Sigmoid colon (tissue), 4 donors: ENCODE data around the gene EHD3.

Source experiments
- POLR2A ChIP-seq, 2 donors: fragments of 450-650 bp; IDR thresholded peaks; one replicate each; pipeline ENCODE4 v1.6.1; 2016; ENCODE audit warnings: antibody characterized with exemption in 2 of 2, mild to moderate bottlenecking in 2 of 2, moderate library complexity in 2 of 2
- POLR2AphosphoS5 ChIP-seq, 4 donors: sonication (generic); formaldehyde crosslinking; IDR thresholded peaks; one replicate each; pipeline ENCODE4 v1.6.1; 2017; ENCODE audit warnings: antibody characterized with exemption in 4 of 4
- TF ChIP-seq, protein P1 (sequence below), 4 experiments: fragments of 450-650 bp in 3 of 4; fragments of 200-600 bp in 1 of 4; IDR thresholded peaks; one replicate each; pipeline ENCODE4 v1.5.1; 2016 to 2019; ENCODE audit warnings: antibody characterized with exemption in 4 of 4, mild to moderate bottlenecking in 3 of 4, moderate library complexity in 2 of 4

DNA sequence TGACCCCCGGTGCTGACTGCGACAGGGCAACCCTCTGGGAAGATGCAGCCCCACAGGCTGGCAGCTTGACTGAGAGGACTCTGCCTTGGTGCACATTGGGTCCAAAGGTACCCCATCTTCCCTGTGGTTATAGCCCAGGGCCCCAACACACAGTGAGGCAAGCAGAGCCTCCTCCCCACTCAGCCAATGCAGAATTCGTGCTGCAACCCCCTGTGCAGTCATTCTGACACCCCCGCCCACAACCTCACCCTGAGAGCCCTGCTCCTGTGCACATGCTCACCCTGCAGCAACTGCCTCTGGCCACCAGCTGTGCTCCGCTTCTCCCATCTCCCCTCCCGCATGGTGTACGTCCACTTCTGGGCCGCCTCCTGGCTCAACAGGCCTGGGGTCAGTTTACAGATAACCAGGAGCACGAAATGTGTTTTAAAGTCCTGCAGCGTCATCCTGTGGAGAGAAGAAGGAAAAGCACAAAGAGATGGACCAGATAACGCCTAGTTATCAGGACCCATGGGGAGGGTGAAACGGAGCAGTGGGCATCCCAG lies 41.0 kb upstream of the EHD3 start:
- TF ChIP-seq, protein P1, sequence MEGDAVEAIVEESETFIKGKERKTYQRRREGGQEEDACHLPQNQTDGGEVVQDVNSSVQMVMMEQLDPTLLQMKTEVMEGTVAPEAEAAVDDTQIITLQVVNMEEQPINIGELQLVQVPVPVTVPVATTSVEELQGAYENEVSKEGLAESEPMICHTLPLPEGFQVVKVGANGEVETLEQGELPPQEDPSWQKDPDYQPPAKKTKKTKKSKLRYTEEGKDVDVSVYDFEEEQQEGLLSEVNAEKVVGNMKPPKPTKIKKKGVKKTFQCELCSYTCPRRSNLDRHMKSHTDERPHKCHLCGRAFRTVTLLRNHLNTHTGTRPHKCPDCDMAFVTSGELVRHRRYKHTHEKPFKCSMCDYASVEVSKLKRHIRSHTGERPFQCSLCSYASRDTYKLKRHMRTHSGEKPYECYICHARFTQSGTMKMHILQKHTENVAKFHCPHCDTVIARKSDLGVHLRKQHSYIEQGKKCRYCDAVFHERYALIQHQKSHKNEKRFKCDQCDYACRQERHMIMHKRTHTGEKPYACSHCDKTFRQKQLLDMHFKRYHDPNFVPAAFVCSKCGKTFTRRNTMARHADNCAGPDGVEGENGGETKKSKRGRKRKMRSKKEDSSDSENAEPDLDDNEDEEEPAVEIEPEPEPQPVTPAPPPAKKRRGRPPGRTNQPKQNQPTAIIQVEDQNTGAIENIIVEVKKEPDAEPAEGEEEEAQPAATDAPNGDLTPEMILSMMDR (IDR thresholded peaks at IDR 0.05) = no peak
- no peak for TF ChIP-seq POLR2AphosphoS5 (IDR thresholded peaks at IDR 0.05)
- no peak for TF ChIP-seq POLR2A (IDR thresholded peaks at IDR 0.05)
